GM23248 (cell line): ENCODE measurements around the gene PTGS1. TPM values are rescaled to one million over a fixed set of nuclear protein-coding genes. Genes with fewer than 3 reads are reported as not detected.

Source experiments
- DNase-seq: peaks from one replicate; pipeline ENCODE4 v3.0.0-alpha.2; 2015
- H2AFZ ChIP-seq: fragments of 200-600 bp; sonication (generic); 2 replicates; pipeline ENCODE4 v1.6.1; 2016; ENCODE audit warnings: antibody characterized with exemption
- H3F3A ChIP-seq: fragments of 200-600 bp; sonication (generic); 2 replicates; pipeline ENCODE4 v1.6.1; 2016; ENCODE audit warnings: mild to moderate bottlenecking, antibody characterized with exemption, mixed run types; ENCODE audit not compliant: insufficient read depth
- H3K27ac ChIP-seq: fragments of 200-600 bp; sonication (generic); 2 replicates; pipeline ENCODE4 v1.5.1; 2016; ENCODE audit warnings: mild to moderate bottlenecking
- H3K27me3 ChIP-seq: fragments of 200-600 bp; sonication (generic); replicated peaks from 2 replicates; pipeline ENCODE4 v1.6.1; 2016; ENCODE audit warnings: mild to moderate bottlenecking; ENCODE audit not compliant: insufficient read depth
- H3K36me3 ChIP-seq: fragments of 200-600 bp; sonication (generic); 2 replicates; pipeline ENCODE4 v1.6.1; 2016; ENCODE audit warnings: low read depth, mild to moderate bottlenecking
- H3K4me1 ChIP-seq: fragments of 200-600 bp; sonication (generic); 2 replicates; pipeline ENCODE4 v1.6.1; 2016; ENCODE audit warnings: mild to moderate bottlenecking; ENCODE audit not compliant: insufficient read depth
- H3K4me2 ChIP-seq: fragments of 200-600 bp; sonication (generic); one replicate; pipeline ENCODE4 v1.6.1; 2016; ENCODE audit warnings: mild to moderate bottlenecking; ENCODE audit not compliant: unreplicated experiment
- H3K4me3 ChIP-seq: fragments of 200-600 bp; sonication (generic); 2 replicates; pipeline ENCODE4 v1.5.1; 2016; ENCODE audit warnings: mild to moderate bottlenecking
- H3K79me2 ChIP-seq: fragments of 200-600 bp; sonication (generic); 2 replicates; pipeline ENCODE4 v1.6.1; 2016; ENCODE audit warnings: mild to moderate bottlenecking; ENCODE audit not compliant: insufficient read depth
- H3K9ac ChIP-seq: fragments of 200-600 bp; sonication (generic); 2 replicates; pipeline ENCODE4 v1.6.1; 2016; ENCODE audit warnings: mild to moderate bottlenecking
- H3K9me2 ChIP-seq: fragments of 200-600 bp; sonication (generic); 2 replicates; pipeline ENCODE4 v1.6.1; 2016; ENCODE audit warnings: mixed run types, mild to moderate bottlenecking, moderate library complexity; ENCODE audit not compliant: insufficient read depth
- H3K9me3 ChIP-seq: fragments of 200-600 bp; sonication (generic); one replicate; pipeline ENCODE4 v1.6.1; 2017; ENCODE audit warnings: low read depth
- H4K20me1 ChIP-seq: fragments of 200-600 bp; sonication (generic); 2 replicates; pipeline ENCODE4 v1.6.0; 2016; ENCODE audit not compliant: insufficient read depth
- EZH2 ChIP-seq: fragments of 200-600 bp; sonication (generic); IDR thresholded peaks from 2 replicates; pipeline ENCODE4 v1.6.1; 2018; ENCODE audit warnings: antibody characterized with exemption, mild to moderate bottlenecking; ENCODE audit not compliant: insufficient read depth, poor library complexity, severe bottlenecking
- EZH2phosphoT487 ChIP-seq: fragments of 200-600 bp; sonication (generic); IDR thresholded peaks from 2 replicates; pipeline ENCODE4 v1.6.1; 2018; ENCODE audit warnings: antibody characterized with exemption, moderate library complexity, mild to moderate bottlenecking, low read depth; ENCODE audit not compliant: insufficient read depth
- WGBS, 2 experiments: methylation state at CpG; one replicate each; pipeline ENCODE4 v1.1.6; 2015 to 2017; ENCODE audit warnings: low lambda C conversion rate in 2 of 2, low coverage in 1 of 2; ENCODE audit errors: missing lambda C conversion rate in 2 of 2; 5-methylcytosine and 5-hydroxymethylcytosine counted together
- in situ Hi-C: fragments of 300-500 bp; cut with MboI; formaldehyde crosslinking; loops from 2 replicates; pipeline ENCODE4 v1.15.0; 2020
- polyA plus RNA-seq: library from polyadenylated mRNA; unstranded; fragments of >200 nt; fragmentation: Nextera tagmentation; extraction: Ambion mirVana; gene quantifications from 2 replicates; pipeline ENCODE4 v1.2.1, GENCODE V29; 2016
- total RNA-seq: library from RNA; depleted of rRNA; stranded (reverse); fragments of >200 nt; shearing (Covaris generic); gene quantifications from 2 replicates; pipeline ENCODE4 v1.2.3, GENCODE V29; 2014

Gene PTGS1
- total and polyA plus RNA-seq, 2 experiments from 2014 or later: 39.6 to 43.8 TPM

DNA sequence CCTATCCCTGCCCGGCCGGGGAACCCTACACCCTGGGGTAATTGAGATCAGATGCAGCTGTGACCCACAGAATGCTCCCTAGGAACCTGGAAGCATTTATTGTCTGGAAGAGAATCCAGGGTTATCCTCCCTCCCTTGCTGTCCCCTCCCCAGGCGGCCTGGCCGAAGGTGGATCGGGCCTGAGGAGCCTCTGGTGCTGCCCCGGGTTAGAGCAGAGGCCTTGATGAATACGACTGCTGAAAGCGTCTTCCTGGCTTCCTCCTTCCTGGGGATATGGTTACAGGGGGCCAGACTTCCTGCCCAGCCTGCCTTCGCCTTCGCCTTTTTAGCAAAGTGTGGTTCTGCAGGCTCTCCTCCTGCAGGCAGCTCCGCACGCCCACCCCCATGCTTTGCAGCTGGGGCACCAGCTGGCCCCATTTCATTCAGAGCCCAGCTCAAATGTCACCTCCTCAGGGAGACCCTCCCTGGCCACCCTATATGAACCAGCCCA lies 22.5 kb upstream of the PTGS1 start:
- 87 to 88% methylated on average over 11 to 12 of the region's 12 CpGs for WGBS, 2 experiments
- Histone ChIP-seq H3K9ac (no peak overlapping the region), H4K20me1 (no peaks in the 10 kb centered on the region), H3K4me1 (no peaks in the 10 kb centered on the region), H3K4me3 (no peak overlapping the region), H3K4me2 (no peak overlapping the region), H3K9me2 (no peaks in the 10 kb centered on the region), H3K79me2 (no peaks in the 10 kb centered on the region), H3F3A (no peaks in the 10 kb centered on the region), H3K36me3 (no peaks in the 10 kb centered on the region), H3K27ac (no peak overlapping the region), H3K27me3 (no peaks in the 10 kb centered on the region), H3K9me3 (no peaks in the 10 kb centered on the region), H2AFZ (no peak overlapping the region)
- no peak for DNase-seq
- in situ Hi-C loops: loop anchor here (10.0 kb wide), 1 partner anchor 254 kb away; the partner anchor contains the start of gene TTLL11
- no peak for TF ChIP-seq EZH2
- TF ChIP-seq EZH2phosphoT487: no peak

DNA sequence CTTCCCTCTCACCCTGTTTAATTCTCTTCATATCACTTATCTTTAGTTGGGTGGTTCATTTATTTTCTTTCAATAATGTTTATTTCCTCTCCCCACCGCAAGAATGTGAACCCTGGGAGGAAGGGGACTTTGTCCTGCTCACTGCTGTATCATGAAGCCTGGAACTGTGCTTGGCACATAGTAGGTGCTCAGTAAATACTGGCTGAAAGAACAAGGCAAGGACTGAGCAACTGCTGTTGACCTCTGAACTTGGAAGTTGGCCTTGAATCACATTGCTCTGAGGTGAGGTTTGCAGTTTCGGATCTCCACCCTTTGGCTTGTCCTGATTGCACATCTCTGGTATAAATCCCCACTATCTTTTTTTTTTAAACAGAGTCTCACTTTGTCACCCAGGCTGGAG lies 22.0 kb upstream of the PTGS1 start:
- in situ Hi-C loops: loop anchor here (10.0 kb wide), 1 partner anchor 254 kb away; the partner anchor contains the start of gene TTLL11
- Histone ChIP-seq H4K20me1 (no peaks in the 10 kb centered on the region), H3K9ac (no peak overlapping the region), H3K4me2 (no peak overlapping the region), H3K79me2 (no peaks in the 10 kb centered on the region), H3K4me1 (no peaks in the 10 kb centered on the region), H3K27ac (no peak overlapping the region), H3F3A (no peaks in the 10 kb centered on the region), H3K27me3 (no peaks in the 10 kb centered on the region), H3K9me2 (no peaks in the 10 kb centered on the region), H3K9me3 (no peaks in the 10 kb centered on the region), H3K36me3 (no peaks in the 10 kb centered on the region), H2AFZ (no peak overlapping the region), H3K4me3 (no peak overlapping the region)
- no peak for DNase-seq
- 88 to 94% methylated on average over 2 of the region's 2 CpGs for WGBS, 2 experiments
- TF ChIP-seq EZH2 (no peak), EZH2phosphoT487 (no peak)

DNA sequence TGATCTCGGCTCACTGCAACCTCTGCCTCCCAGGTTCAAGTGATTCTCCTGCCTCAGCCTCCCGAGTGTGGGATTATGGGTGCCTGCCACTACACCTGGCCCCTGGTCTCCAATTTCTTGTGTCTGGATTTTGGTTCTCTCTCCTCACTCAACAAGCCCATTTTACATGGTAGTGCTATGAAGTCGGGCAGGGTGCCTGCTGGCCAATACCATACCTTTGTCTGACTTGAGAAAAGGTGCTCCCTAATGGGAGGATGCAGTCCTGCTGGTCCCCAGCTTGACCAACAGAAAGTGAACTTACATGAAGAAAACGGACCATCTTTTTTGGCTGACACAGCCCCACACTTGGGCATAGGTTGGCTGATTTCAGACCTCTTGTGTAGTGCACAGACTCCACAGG lies 21.6 kb upstream of the PTGS1 start:
- H3K27me3 ChIP-seq: no peaks in the 10 kb centered on the region
- H4K20me1 ChIP-seq: no peaks in the 10 kb centered on the region
- H3K36me3 ChIP-seq: no peaks in the 10 kb centered on the region
- no peaks in the 10 kb centered on the region for H3K4me1 ChIP-seq
- no peak overlapping the region for H3K4me2 ChIP-seq
- H3K9me2 ChIP-seq: no peaks in the 10 kb centered on the region
- in situ Hi-C loops: loop anchor here (10.0 kb wide), 1 partner anchor 254 kb away; the partner anchor contains the start of gene TTLL11
- no peak for DNase-seq
- no peak overlapping the region for H2AFZ ChIP-seq
- H3K4me3 ChIP-seq: no peak overlapping the region
- TF ChIP-seq EZH2 (no peak), EZH2phosphoT487 (no peak)
- no peaks in the 10 kb centered on the region for H3K79me2 ChIP-seq
- no peaks in the 10 kb centered on the region for H3K9me3 ChIP-seq
- H3K9ac ChIP-seq: no peak overlapping the region
- H3F3A ChIP-seq: no peaks in the 10 kb centered on the region
- H3K27ac ChIP-seq: no peak overlapping the region
- 41 to 50% methylated on average over 4 of the region's 4 CpGs for WGBS, 2 experiments

DNA sequence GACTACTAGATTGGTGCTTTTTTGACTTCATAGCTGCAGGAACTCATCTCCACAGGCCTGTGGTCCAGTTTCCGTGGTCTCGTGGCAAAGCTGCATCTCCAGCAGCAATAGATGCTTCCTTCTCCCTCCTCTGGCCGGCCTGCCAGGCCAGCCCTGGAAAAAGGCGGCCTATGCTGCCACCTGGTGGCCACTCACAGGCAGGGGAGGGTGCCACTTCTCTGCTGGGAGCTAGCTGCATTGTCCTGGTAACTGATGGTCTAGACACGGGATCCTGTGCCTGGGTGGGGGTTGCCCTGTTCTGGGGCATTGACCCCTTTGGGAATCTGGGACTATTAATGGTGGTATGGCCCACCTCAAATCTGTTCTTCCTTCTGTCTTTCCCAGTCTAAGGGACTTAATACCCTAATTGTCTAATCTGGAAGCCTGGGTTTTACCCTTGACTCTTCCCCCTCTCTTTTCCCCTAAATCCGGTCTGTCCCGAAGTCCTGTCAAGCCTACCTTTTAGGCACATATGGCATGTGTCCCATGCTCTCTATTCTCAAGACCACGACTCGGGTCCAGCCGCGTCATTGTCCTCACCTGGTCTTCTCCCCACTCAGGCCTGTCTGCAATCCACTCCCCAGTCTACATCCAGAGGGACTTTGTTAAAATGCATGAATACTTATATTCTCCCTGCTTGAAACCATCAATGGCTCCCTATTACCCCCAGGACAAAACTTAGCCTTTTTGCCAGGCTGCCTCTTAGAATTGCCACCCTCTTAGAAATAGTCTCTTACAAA lies 20.1 kb upstream of the PTGS1 start:
- Histone ChIP-seq H3K79me2 (no peaks in the 10 kb centered on the region), H3K36me3 (no peaks in the 10 kb centered on the region), H3K4me2 (no peak overlapping the region), H3K4me3 (no peak overlapping the region), H3K4me1 (no peaks in the 10 kb centered on the region), H3K9me2 (no peaks in the 10 kb centered on the region), H3K9me3 (no peaks in the 10 kb centered on the region), H2AFZ (no peak overlapping the region), H4K20me1 (no peaks in the 10 kb centered on the region), H3K9ac (no peak overlapping the region), H3F3A (no peaks in the 10 kb centered on the region), H3K27ac (no peak overlapping the region), H3K27me3 (no peaks in the 10 kb centered on the region)
- in situ Hi-C loops: loop anchor here (10.0 to 25.0 kb wide), 3 partner anchors 104 to 462 kb away; partner anchors contain the start of gene OR1K1
- WGBS, 2 experiments: 29 to 30% methylated on average over 11 of the region's 11 CpGs
- TF ChIP-seq EZH2 (no peak), EZH2phosphoT487 (no peak)
- DNase-seq: peak; percentile 81
